Measurements from ENCODE around the gene FBXO21.

GRCh38 chr12:117214797-117215196 is 24.5 kb upstream of the FBXO21 start:
- no peak for TF ChIP-seq CTCF (conservative IDR thresholded peaks at IDR 0.05 in 1 of 2, IDR thresholded peaks at IDR 0.05 in 1 of 2; ENCODE audit: low read depth in 1 of 2, low read length in 2 of 2)
- TF ChIP-seq EZH2 (IDR thresholded peaks at IDR 0.05; ENCODE audit: low read length, missing control alignments), result no peak
